ENCODE measurements around the gene ABI3BP. TPM values are rescaled to one million over a fixed set of nuclear protein-coding genes. Genes with fewer than 3 reads are reported as not detected.
A peak's percentile ranks its signal among the peaks of the same experiment; 100 is the strongest.

The ABI3BP gene
- total and polyA plus RNA-seq, 2 donors (not counting 1 experiment from before 2014, with no cell fraction given), result 4.8 to 62.9 TPM

- no peak overlapping the region for H3K9ac ChIP-seq (ENCODE audit: insufficient read depth, low read length)
- H3K79me2 ChIP-seq (ENCODE audit: control insufficient read depth, insufficient read depth, low read length), result no peaks in the 10 kb centered on the region
- no peak overlapping the region for H2AFZ ChIP-seq (ENCODE audit: low read length)
- TF ChIP-seq CTCF (conservative IDR thresholded peaks at IDR 0.05 in 1 of 2, IDR thresholded peaks at IDR 0.05 in 1 of 2; ENCODE audit: low read depth in 1 of 2, low read length in 2 of 2), result no peak
- no peak for TF ChIP-seq EZH2 (IDR thresholded peaks at IDR 0.05; ENCODE audit: low read length, missing control alignments)
- H3K4me3 ChIP-seq (replicated peaks in 1 of 4; ENCODE audit: control extremely low read depth in 1 of 4, insufficient read depth in 1 of 4, low read depth in 3 of 4, low read length in 4 of 4), result no peak overlapping the region
- H3K27me3 ChIP-seq (ENCODE audit: control insufficient read depth, insufficient read depth, low read length), result no peaks in the 10 kb centered on the region
- H4K20me1 ChIP-seq (ENCODE audit: control insufficient read depth, extremely low read depth, insufficient read depth, low read length), result no peaks in the 10 kb centered on the region
- peaks cover 2% of the 10 kb centered on the region for H3K4me1 ChIP-seq (ENCODE audit: control insufficient read depth, extremely low read depth, insufficient read depth, low read length)
- H3K27ac ChIP-seq (ENCODE audit: insufficient read depth, low read length), result no peak overlapping the region
- no peaks in the 10 kb centered on the region for H3K36me3 ChIP-seq (ENCODE audit: control insufficient read depth, insufficient read depth, low read length)
- H3K9me3 ChIP-seq (ENCODE audit: control insufficient read depth, insufficient read depth, low read depth, low read length), result no peaks in the 10 kb centered on the region
- no peak overlapping the region for H3K4me2 ChIP-seq (ENCODE audit: extremely low read depth, insufficient read depth, low read length)
- no peak for DNase-seq (ENCODE audit: low read depth in 2 of 2)
Measured at GRCh38 chr3:101011136-101011535, 17.9 kb upstream of the ABI3BP start.

- Histone ChIP-seq H3K4me2 (ENCODE audit: extremely low read depth, insufficient read depth, low read length) (no peak overlapping the region), H2AFZ (ENCODE audit: low read length) (peak overlapping the region; percentile 26), H3K4me1 (ENCODE audit: control insufficient read depth, extremely low read depth, insufficient read depth, low read length) (peaks cover 2% of the 10 kb centered on the region), H3K27me3 (ENCODE audit: control insufficient read depth, insufficient read depth, low read length) (no peaks in the 10 kb centered on the region), H3K9me3 (ENCODE audit: control insufficient read depth, insufficient read depth, low read depth, low read length) (no peaks in the 10 kb centered on the region), H3K27ac (ENCODE audit: insufficient read depth, low read length) (no peak overlapping the region), H3K9ac (ENCODE audit: insufficient read depth, low read length) (no peak overlapping the region), H4K20me1 (ENCODE audit: control insufficient read depth, extremely low read depth, insufficient read depth, low read length) (no peaks in the 10 kb centered on the region), H3K4me3 (replicated peaks in 1 of 4; ENCODE audit: control extremely low read depth in 1 of 4, insufficient read depth in 1 of 4, low read depth in 3 of 4, low read length in 4 of 4) (no peak overlapping the region), H3K36me3 (ENCODE audit: control insufficient read depth, insufficient read depth, low read length) (no peaks in the 10 kb centered on the region), H3K79me2 (ENCODE audit: control insufficient read depth, insufficient read depth, low read length) (no peaks in the 10 kb centered on the region)
- TF ChIP-seq CTCF (conservative IDR thresholded peaks at IDR 0.05 in 1 of 2, IDR thresholded peaks at IDR 0.05 in 1 of 2; ENCODE audit: low read depth in 1 of 2, low read length in 2 of 2), result no peak
- no peak for TF ChIP-seq EZH2 (IDR thresholded peaks at IDR 0.05; ENCODE audit: low read length, missing control alignments)
- peak in 1 of 2 donors; percentile 65 for DNase-seq (ENCODE audit: low read depth in 2 of 2)
Measured at GRCh38 chr3:101010296-101010695, 17.1 kb upstream of the ABI3BP start.

GRCh38 chr3:101009386-101009785 is 16.2 kb upstream of the ABI3BP start:
- Histone ChIP-seq H3K27me3 (ENCODE audit: control insufficient read depth, insufficient read depth, low read length) (no peaks in the 10 kb centered on the region), H4K20me1 (ENCODE audit: control insufficient read depth, extremely low read depth, insufficient read depth, low read length) (no peaks in the 10 kb centered on the region), H2AFZ (ENCODE audit: low read length) (no peak overlapping the region), H3K4me1 (ENCODE audit: control insufficient read depth, extremely low read depth, insufficient read depth, low read length) (peaks cover 2% of the 10 kb centered on the region), H3K36me3 (ENCODE audit: control insufficient read depth, insufficient read depth, low read length) (no peaks in the 10 kb centered on the region), H3K4me3 (replicated peaks in 1 of 4; ENCODE audit: control extremely low read depth in 1 of 4, insufficient read depth in 1 of 4, low read depth in 3 of 4, low read length in 4 of 4) (no peak overlapping the region), H3K27ac (ENCODE audit: insufficient read depth, low read length) (no peak overlapping the region), H3K9ac (ENCODE audit: insufficient read depth, low read length) (no peak overlapping the region), H3K79me2 (ENCODE audit: control insufficient read depth, insufficient read depth, low read length) (no peaks in the 10 kb centered on the region), H3K4me2 (ENCODE audit: extremely low read depth, insufficient read depth, low read length) (no peak overlapping the region), H3K9me3 (ENCODE audit: control insufficient read depth, insufficient read depth, low read depth, low read length) (no peaks in the 10 kb centered on the region)
- TF ChIP-seq CTCF (conservative IDR thresholded peaks at IDR 0.05 in 1 of 2, IDR thresholded peaks at IDR 0.05 in 1 of 2; ENCODE audit: low read depth in 1 of 2, low read length in 2 of 2), result no peak
- no peak for TF ChIP-seq EZH2 (IDR thresholded peaks at IDR 0.05; ENCODE audit: low read length, missing control alignments)
- DNase-seq (ENCODE audit: low read depth in 2 of 2), result peak in 1 of 2 donors; percentile 16

Data from fibroblast of lung (primary cell).